GM19025 (cell line): ENCODE results near the gene PC.

ENCODE experiments used
- ATAC-seq: cut with Tn5 transposase; IDR thresholded peaks from one replicate; pipeline ENCODE4 v1.9.1; 2021; ENCODE audit warnings: mild to moderate bottlenecking, low read depth, moderate library complexity; ENCODE audit not compliant: unreplicated experiment

The PC gene

DNA sequence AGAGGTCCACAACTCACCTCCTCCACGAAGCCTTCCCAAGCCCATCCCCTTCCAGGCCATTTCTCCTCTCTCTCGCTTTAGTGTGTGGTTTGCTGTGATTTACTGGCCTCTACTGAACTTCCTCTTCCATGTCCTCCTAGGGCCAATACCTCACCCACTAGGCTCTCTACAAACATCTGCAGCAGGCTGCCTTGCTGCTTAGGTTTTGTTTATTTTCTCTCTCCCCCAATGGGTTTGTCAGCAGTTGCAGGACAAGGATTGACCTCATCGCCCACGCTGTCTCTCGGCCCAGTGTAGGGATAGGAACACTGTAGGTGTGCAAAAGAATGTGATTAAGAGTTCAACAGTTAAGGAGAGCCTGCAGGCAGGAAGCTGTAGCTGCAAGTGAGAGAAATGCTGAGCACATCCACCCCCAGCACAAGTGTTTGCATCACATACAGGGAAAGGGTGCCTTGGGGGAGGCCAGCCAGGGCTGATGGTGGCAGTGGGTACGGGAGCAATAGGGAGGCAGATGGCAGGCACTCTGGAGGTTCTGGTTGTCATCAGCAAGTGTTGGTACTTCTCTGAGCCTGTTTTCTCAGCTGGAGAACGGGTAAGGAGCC lies 1.4 kb downstream of the PC start:
- no peak for ATAC-seq

DNA sequence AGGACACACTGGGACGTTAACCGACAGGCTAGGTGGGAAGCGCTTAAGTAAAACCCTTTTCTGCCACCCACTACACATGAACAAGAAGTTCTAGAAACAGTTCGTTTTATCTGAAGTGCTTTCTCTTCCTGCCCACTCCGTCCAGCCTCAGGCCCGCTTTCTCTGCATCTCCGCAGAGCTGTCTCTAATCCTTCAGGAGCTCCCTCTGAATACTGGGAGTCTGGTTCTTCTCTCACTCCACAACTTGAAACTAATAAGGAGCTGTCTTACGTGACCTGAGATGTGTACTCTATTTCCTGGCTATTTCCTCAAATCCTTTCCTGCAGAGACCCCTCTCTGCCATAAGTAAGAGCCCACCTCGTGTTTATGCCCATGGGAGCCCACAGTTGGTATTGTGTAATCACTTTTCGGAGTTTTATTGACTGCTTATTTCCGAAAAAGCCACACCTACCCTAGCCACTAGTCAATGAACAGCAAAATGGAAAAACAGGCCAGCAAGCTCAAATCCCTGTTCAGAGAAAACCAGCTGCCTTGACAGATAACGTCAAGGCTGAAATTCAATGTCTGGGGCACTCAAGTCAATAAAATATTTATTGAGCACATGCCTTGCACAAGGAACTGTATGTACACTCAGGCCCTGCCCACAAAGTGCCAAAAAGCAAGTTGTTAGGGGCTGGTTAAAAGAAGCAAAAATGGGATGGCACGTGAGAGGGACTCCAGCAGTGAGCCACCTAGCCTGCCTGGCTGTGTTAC lies 4.9 kb downstream of the PC start:
- no peak for ATAC-seq

- ATAC-seq = no peak
Measured at GRCh38 chr11:66951927-66952337, 6.3 kb downstream of the PC start.

DNA sequence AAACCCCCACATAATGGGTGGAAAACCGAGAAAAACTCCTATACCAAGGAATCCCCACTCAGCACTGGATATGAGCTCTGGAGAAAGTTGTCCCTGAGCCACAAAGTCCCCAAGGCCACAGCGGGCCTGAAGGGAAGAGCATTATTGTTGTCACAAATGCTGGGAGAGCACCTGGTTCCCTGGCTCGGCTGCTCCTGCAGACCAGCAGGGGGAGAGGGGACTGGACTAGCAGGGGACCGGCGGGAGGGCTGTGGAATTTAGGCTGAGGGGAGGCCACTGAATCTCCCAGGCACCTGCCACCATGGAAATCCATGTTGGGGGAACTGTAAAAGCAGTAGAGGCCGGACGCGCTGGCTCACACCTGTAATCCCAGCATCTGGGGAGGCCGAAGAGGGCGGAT lies 7.0 kb downstream of the PC start:
- no peak for ATAC-seq

DNA sequence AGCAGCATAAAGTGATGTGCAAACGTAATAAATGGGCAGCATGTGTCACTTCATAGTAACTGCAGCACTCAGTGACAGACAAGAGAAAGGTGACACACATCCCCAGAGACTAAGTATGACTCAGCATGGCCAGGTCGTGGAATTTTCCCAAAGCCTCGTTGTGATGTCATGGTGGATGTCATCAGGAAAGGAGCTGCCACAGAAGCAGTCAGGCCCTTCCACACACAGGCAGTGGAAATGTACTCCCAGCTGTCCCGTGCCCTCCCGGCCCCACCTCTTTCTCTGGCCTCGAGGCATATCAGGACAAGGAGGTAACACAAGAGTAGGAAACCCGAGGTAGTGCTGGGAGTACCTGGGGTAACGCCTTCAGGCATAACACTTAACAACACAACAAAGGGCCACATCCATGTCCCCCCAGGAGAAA lies 8.1 kb downstream of the PC start:
- ATAC-seq = no peak

- no peak for ATAC-seq
Measured at GRCh38 chr11:66938582-66939135, 19.5 kb downstream of the PC start.

- no peak for ATAC-seq
Measured at GRCh38 chr11:66937193-66937733, 20.9 kb downstream of the PC start.

GRCh38 chr11:66936311-66936711 lies 21.9 kb downstream of the PC start:
- ATAC-seq = no peak

GRCh38 chr11:66934950-66935779 lies 23.0 kb downstream of the PC start:
- no peak for ATAC-seq

DNA sequence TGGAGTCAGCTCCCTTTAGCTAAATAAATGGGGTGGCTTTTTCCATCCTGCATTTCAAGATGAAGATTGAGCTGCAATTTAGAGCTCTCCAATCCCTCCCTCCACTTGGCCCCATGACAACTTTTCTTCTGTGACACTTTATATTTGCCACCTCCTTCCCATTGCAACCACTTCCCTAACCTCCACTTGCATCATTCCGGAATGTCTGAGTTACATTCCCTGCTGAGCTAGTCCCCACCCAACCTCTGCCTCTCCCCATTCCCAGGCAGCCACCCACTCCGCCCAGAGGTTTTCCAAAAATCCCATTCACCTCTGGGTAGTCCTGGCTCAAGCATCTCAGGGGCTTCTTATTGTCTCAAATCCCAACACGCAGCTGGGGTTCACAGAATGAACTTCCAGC lies 24.7 kb downstream of the PC start:
- ATAC-seq = no peak

DNA sequence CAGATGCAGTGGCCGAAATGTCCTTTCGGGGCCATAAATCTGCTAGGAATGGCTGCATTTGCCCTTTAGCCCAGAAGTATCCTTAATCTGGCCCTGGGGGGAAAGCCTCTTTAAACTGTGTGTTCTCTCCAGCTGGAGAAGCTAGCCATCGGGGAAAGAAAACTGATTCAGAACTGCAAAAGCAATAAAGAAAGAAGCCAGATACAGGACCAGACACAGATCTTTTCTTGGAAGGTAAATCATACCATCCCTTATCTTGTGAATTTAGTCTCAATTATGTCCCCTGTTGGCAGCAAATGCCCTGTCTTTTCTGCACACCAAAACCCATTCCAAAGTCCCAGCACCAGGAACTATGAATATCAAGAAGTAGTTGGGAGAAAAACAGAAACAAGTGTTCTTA lies 25.6 kb downstream of the PC start:
- ATAC-seq = no peak

- ATAC-seq = no peak
Measured at GRCh38 chr11:66929753-66930152, 28.4 kb downstream of the PC start.

- ATAC-seq = no peak
Measured at GRCh38 chr11:66924272-66924671, 33.9 kb downstream of the PC start.

- ATAC-seq = no peak
Measured at GRCh38 chr11:66922551-66922950, 35.6 kb downstream of the PC start.

DNA sequence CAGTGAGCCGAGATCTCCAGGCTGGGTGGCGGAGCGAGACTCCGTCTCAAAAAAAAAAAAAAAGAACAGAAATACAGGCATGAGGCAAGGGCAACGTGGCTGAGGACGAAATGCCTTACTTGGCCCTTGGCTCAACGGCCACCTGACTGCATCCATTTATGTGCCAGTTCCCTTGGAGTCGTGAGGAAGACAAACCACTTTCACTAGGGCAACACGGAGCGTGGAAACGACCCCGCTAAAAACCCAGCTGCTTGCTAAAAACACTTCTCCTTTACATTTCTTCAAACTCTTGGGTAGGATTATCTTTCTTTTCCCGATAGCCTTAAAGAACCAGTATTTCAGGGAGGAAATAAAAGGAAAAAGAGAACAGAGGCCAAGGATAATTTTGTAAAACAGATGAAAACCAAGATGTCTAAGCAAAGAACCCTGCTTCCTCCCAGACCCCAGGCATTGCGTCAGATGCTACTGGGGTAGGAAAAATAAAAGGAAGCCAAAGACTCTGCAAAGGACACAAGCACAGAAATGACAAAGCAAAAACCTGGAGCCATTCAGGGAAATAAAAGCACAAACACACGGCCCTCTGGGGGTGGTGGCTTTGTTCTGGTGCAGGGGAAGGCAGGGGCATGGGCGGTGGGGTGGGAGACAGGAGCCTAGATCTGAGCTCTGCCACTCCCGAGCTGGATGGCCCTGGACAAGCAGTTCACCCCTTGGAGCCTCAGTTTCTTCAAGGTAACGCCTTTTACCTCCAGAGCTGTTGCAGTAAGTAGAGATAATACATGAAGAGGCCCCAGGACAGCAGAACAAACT lies 37.0 kb downstream of the PC start:
- no peak for ATAC-seq

DNA sequence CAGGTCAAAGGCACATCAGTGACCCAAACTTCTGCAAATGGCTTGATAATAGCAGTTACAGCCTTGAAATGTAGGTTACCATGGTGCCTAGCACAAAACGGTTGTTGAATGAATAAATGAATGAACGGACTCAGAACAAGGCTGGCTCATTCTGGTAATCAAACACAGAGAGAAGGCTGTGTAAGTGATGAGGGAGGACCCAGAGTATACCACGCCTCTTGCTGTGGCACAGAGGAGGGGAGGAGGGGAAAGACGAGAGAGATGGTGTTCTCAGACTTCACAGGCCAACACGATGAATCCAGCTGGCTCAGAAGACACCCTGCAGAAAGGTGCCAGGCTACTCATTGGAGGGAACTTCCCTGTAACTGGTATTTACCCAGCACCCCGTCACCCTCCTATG lies 38.3 kb downstream of the PC start:
- no peak for ATAC-seq

- no peak for ATAC-seq
Measured at GRCh38 chr11:66918741-66919140, 39.4 kb downstream of the PC start.

DNA sequence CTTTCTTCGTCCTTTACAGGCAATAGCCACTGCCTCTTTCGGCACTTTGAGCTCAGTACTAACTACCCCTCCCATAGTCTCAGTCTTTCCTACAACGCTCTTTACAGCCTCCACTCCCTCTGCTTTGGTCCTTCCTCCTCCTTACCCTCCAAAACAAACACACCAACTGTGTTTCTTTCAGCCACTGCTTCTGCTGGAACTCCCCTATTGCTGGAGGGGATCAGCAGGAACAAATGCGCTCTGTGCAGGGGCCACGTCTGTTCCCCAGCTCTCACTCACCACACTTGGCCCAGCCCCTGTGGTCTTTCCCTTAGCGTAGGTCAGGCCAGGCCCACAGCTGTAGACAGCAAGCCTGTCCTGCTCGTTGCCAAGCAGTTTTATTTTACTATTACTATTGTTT lies 42.3 kb downstream of the PC start:
- no peak for ATAC-seq

- no peak for ATAC-seq
Measured at GRCh38 chr11:66915046-66915832, 42.9 kb downstream of the PC start.
